D721Med (cell line): ENCODE data around the gene FTH1.
"Not testable (repeated sequence)": the region's sequence is repeated elsewhere in the genome, so short reads cannot be mapped to it uniquely, and the experiment has no call there.

ENCODE experiments used
- DNase-seq: peaks from one replicate; pipeline ENCODE4 v3.0.0; 2011; ENCODE audit warnings: low spot score; ENCODE audit not compliant: insufficient read length
- FAIRE-seq: peaks from 2 replicates; lab custom pipeline; 2011; peaks lifted over from hg19 to GRCh38; lab: Jason Lieb, UNC
- TF ChIP-seq, protein P1 (sequence below): IDR thresholded peaks from 2 replicates; pipeline ENCODE4 v1.5.1; 2012; ENCODE audit warnings: mild to moderate bottlenecking, control low read depth; ENCODE audit not compliant: insufficient read depth; ENCODE audit errors: missing control alignments

The FTH1 gene

GRCh38 chr11:61967924-61968757, 707 bp upstream of the FTH1 start:
- FAIRE-seq (no peak), DNase-seq (no peak)
- TF ChIP-seq, protein P1, sequence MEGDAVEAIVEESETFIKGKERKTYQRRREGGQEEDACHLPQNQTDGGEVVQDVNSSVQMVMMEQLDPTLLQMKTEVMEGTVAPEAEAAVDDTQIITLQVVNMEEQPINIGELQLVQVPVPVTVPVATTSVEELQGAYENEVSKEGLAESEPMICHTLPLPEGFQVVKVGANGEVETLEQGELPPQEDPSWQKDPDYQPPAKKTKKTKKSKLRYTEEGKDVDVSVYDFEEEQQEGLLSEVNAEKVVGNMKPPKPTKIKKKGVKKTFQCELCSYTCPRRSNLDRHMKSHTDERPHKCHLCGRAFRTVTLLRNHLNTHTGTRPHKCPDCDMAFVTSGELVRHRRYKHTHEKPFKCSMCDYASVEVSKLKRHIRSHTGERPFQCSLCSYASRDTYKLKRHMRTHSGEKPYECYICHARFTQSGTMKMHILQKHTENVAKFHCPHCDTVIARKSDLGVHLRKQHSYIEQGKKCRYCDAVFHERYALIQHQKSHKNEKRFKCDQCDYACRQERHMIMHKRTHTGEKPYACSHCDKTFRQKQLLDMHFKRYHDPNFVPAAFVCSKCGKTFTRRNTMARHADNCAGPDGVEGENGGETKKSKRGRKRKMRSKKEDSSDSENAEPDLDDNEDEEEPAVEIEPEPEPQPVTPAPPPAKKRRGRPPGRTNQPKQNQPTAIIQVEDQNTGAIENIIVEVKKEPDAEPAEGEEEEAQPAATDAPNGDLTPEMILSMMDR = no peak

DNA sequence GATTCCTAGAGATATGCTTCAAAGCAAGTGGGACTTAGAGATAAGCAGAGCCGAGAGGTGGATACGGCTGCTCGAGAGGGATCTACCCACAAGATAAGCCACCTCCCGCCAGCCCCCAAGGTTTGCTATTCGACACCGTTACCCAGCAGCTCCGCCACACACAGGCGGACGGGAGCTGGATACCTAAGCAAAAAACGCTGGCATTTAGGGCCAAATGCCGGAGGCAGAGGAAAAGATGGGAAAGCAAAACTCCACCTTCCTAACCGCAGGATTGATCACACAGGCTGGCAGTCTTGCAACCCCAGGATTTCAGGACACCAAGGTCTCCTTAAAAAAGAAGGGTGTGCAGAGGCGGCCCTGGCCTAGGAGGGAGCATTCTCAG, 709 bp downstream of the FTH1 start:
- TF ChIP-seq, protein P1 = no peak
- no peak for FAIRE-seq
- no peak for DNase-seq

DNA sequence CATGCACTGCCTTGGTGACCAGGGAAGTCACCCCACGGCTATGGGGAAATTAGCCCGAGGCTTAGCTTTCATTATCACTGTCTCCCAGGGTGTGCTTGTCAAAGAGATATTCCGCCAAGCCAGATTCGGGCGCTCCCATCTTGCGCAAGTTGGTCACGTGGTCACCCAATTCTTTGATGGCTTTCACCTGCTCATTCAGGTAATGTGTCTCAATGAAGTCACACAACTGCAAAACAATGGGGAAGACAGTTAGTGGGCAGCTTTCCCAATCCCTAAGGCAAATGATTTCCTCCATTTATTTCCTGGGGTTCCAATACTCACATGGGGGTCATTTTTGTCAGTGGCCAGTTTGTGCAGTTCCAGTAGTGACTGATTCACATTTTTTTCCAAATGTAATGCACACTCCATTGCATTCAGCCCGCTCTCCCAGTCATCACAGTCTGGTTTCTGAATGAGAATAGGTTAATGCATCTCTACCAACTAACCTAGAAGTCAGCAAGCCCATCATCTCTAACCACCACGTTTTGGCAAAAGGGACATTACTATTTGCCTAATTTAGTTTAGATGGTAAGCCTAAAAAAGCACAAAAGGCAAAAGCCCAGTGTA, 2.7 kb downstream of the FTH1 start:
- not testable (repeated sequence) for DNase-seq, FAIRE-seq

DNA sequence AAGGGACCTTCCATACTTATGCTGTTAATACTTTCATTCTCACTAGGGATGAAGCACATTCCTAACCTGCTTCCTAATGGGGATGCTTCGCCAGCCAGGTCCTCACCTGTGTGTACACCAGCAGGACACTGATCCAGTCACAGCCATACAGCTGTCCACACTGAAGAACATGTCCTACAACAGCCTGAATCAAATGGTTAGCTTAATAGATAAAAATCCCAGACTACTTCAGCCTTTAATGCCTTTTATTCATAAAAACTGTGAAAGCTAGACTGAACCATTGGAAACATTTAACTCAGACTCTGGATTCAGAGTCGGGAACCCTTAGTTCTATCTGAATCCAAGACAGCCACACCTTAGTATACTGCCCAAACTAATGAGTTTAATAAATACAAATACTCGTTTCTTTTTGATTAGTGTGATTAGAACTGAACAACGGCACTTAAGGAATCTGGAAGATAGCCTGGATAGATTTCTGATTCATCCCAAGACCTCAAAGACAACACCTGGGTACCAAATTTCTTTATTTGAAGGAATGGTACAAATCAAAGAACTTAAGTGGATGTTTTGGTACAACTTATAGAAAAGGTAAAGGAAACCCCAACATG, 3.3 kb downstream of the FTH1 start:
- peak; percentile 1 for DNase-seq
- TF ChIP-seq, protein P1 = no peak
- FAIRE-seq = no peak

GRCh38 chr11:61963282-61964057, 4.0 kb downstream of the FTH1 start:
- FAIRE-seq (no peak), DNase-seq (peak; percentile 2)
- TF ChIP-seq, protein P1 = no peak

- FAIRE-seq (no peak), DNase-seq (peak; percentile 6)
- TF ChIP-seq, protein P1 = no peak
Observed at GRCh38 chr11:61963016-61963281, 4.5 kb downstream of the FTH1 start.

GRCh38 chr11:61962213-61963015, 5.0 kb downstream of the FTH1 start:
- no peak for DNase-seq
- TF ChIP-seq, protein P1 = no peak
- FAIRE-seq = no peak
